ENCODE data around the gene NAPG.
"Not testable (repeated sequence)": the region's sequence is repeated elsewhere in the genome, so short reads cannot be mapped to it uniquely, and the experiment has no call there.

Gene NAPG

GRCh38 chr18:10590412-10590811 lies 64.6 kb downstream of the NAPG start:
- no peak overlapping the region for H3K4me2 ChIP-seq (ENCODE audit: low read depth, low read length, poor library complexity, severe bottlenecking)
- no peaks in the 10 kb centered on the region for H3F3A ChIP-seq (ENCODE audit: low read depth)
- no peak overlapping the region for H3K9ac ChIP-seq (ENCODE audit: low read depth, low read length, poor library complexity, severe bottlenecking)
- H3K4me3 ChIP-seq (ENCODE audit: low read length, poor library complexity, severe bottlenecking) = no peak overlapping the region
- no peaks in the 10 kb centered on the region for H3K4me1 ChIP-seq (ENCODE audit: insufficient read depth, low read length, poor library complexity, severe bottlenecking)
- H2AFZ ChIP-seq (ENCODE audit: low read length) = no peak overlapping the region
- H3K79me2 ChIP-seq (ENCODE audit: insufficient read depth, low read length) = no peaks in the 10 kb centered on the region
- no peaks in the 10 kb centered on the region for H3K27me3 ChIP-seq (ENCODE audit: insufficient read depth, low read length, poor library complexity, severe bottlenecking)
- H3K9me2 ChIP-seq (replicated peaks; ENCODE audit: low read depth, low read length) = no peaks in the 10 kb centered on the region
- TF ChIP-seq CTCF (conservative IDR thresholded peaks at IDR 0.05; ENCODE audit: low read length) (no peak), EZH2phosphoT487 (IDR thresholded peaks at IDR 0.05; ENCODE audit: borderline replicate concordance) (no peak)
- no peaks in the 10 kb centered on the region for H3K36me3 ChIP-seq (ENCODE audit: insufficient read depth, low read length)
- no peaks in the 10 kb centered on the region for H3K9me3 ChIP-seq (ENCODE audit: insufficient read depth, low read depth, low read length)
- no peaks in the 10 kb centered on the region for H4K20me1 ChIP-seq (ENCODE audit: insufficient read depth, low read length, poor library complexity, severe bottlenecking)

GRCh38 chr18:10591896-10592295 lies 66.1 kb downstream of the NAPG start:
- Histone ChIP-seq H3K79me2 (ENCODE audit: insufficient read depth, low read length) (no peaks in the 10 kb centered on the region), H3K27me3 (ENCODE audit: insufficient read depth, low read length, poor library complexity, severe bottlenecking) (no peaks in the 10 kb centered on the region), H3K9me3 (ENCODE audit: insufficient read depth, low read depth, low read length) (no peaks in the 10 kb centered on the region), H3K9ac (ENCODE audit: low read depth, low read length, poor library complexity, severe bottlenecking) (no peak overlapping the region), H3K9me2 (replicated peaks; ENCODE audit: low read depth, low read length) (no peaks in the 10 kb centered on the region), H4K20me1 (ENCODE audit: insufficient read depth, low read length, poor library complexity, severe bottlenecking) (no peaks in the 10 kb centered on the region), H2AFZ (ENCODE audit: low read length) (no peak overlapping the region), H3K4me2 (ENCODE audit: low read depth, low read length, poor library complexity, severe bottlenecking) (no peak overlapping the region), H3K4me1 (ENCODE audit: insufficient read depth, low read length, poor library complexity, severe bottlenecking) (no peaks in the 10 kb centered on the region), H3F3A (ENCODE audit: low read depth) (no peaks in the 10 kb centered on the region), H3K36me3 (ENCODE audit: insufficient read depth, low read length) (no peaks in the 10 kb centered on the region), H3K4me3 (ENCODE audit: low read length, poor library complexity, severe bottlenecking) (no peak overlapping the region)
- TF ChIP-seq EZH2phosphoT487 (IDR thresholded peaks at IDR 0.05; ENCODE audit: borderline replicate concordance) (no peak), CTCF (conservative IDR thresholded peaks at IDR 0.05; ENCODE audit: low read length) (no peak)

- H3K9ac ChIP-seq (ENCODE audit: low read depth, low read length, poor library complexity, severe bottlenecking); H3F3A ChIP-seq (ENCODE audit: low read depth); H3K9me2 ChIP-seq (replicated peaks; ENCODE audit: low read depth, low read length); H3K9me3 ChIP-seq (ENCODE audit: insufficient read depth, low read depth, low read length); H3K4me1 ChIP-seq (ENCODE audit: insufficient read depth, low read length, poor library complexity, severe bottlenecking); H4K20me1 ChIP-seq (ENCODE audit: insufficient read depth, low read length, poor library complexity, severe bottlenecking); H3K79me2 ChIP-seq (ENCODE audit: insufficient read depth, low read length); H3K27me3 ChIP-seq (ENCODE audit: insufficient read depth, low read length, poor library complexity, severe bottlenecking); H3K4me2 ChIP-seq (ENCODE audit: low read depth, low read length, poor library complexity, severe bottlenecking); H3K4me3 ChIP-seq (ENCODE audit: low read length, poor library complexity, severe bottlenecking); H2AFZ ChIP-seq (ENCODE audit: low read length); H3K36me3 ChIP-seq (ENCODE audit: insufficient read depth, low read length): not testable (repeated sequence)
Observed at GRCh38 chr18:10593366-10594022, 67.7 kb downstream of the NAPG start.

- H3F3A ChIP-seq (ENCODE audit: low read depth); H3K36me3 ChIP-seq (ENCODE audit: insufficient read depth, low read length); H3K79me2 ChIP-seq (ENCODE audit: insufficient read depth, low read length); H2AFZ ChIP-seq (ENCODE audit: low read length); H3K4me2 ChIP-seq (ENCODE audit: low read depth, low read length, poor library complexity, severe bottlenecking); H3K27me3 ChIP-seq (ENCODE audit: insufficient read depth, low read length, poor library complexity, severe bottlenecking); H3K9ac ChIP-seq (ENCODE audit: low read depth, low read length, poor library complexity, severe bottlenecking); H3K9me3 ChIP-seq (ENCODE audit: insufficient read depth, low read depth, low read length); H3K9me2 ChIP-seq (replicated peaks; ENCODE audit: low read depth, low read length); H3K4me3 ChIP-seq (ENCODE audit: low read length, poor library complexity, severe bottlenecking); H4K20me1 ChIP-seq (ENCODE audit: insufficient read depth, low read length, poor library complexity, severe bottlenecking); H3K4me1 ChIP-seq (ENCODE audit: insufficient read depth, low read length, poor library complexity, severe bottlenecking): not testable (repeated sequence)
Observed at GRCh38 chr18:10595917-10596316, 70.1 kb downstream of the NAPG start.

GRCh38 chr18:10597695-10598094 lies 71.9 kb downstream of the NAPG start:
- not testable (repeated sequence) for H3K4me3 ChIP-seq (ENCODE audit: low read length, poor library complexity, severe bottlenecking); H3K4me2 ChIP-seq (ENCODE audit: low read depth, low read length, poor library complexity, severe bottlenecking); H2AFZ ChIP-seq (ENCODE audit: low read length); H3K9ac ChIP-seq (ENCODE audit: low read depth, low read length, poor library complexity, severe bottlenecking); H3F3A ChIP-seq (ENCODE audit: low read depth); H3K36me3 ChIP-seq (ENCODE audit: insufficient read depth, low read length); H3K79me2 ChIP-seq (ENCODE audit: insufficient read depth, low read length); H4K20me1 ChIP-seq (ENCODE audit: insufficient read depth, low read length, poor library complexity, severe bottlenecking); H3K9me2 ChIP-seq (replicated peaks; ENCODE audit: low read depth, low read length); H3K27me3 ChIP-seq (ENCODE audit: insufficient read depth, low read length, poor library complexity, severe bottlenecking); H3K9me3 ChIP-seq (ENCODE audit: insufficient read depth, low read depth, low read length); H3K4me1 ChIP-seq (ENCODE audit: insufficient read depth, low read length, poor library complexity, severe bottlenecking)

- H3F3A ChIP-seq (ENCODE audit: low read depth); H3K79me2 ChIP-seq (ENCODE audit: insufficient read depth, low read length); H3K36me3 ChIP-seq (ENCODE audit: insufficient read depth, low read length); H2AFZ ChIP-seq (ENCODE audit: low read length); H3K9ac ChIP-seq (ENCODE audit: low read depth, low read length, poor library complexity, severe bottlenecking); H3K4me1 ChIP-seq (ENCODE audit: insufficient read depth, low read length, poor library complexity, severe bottlenecking); H3K4me2 ChIP-seq (ENCODE audit: low read depth, low read length, poor library complexity, severe bottlenecking); H3K27me3 ChIP-seq (ENCODE audit: insufficient read depth, low read length, poor library complexity, severe bottlenecking); H3K9me2 ChIP-seq (replicated peaks; ENCODE audit: low read depth, low read length); H3K9me3 ChIP-seq (ENCODE audit: insufficient read depth, low read depth, low read length); H3K4me3 ChIP-seq (ENCODE audit: low read length, poor library complexity, severe bottlenecking); H4K20me1 ChIP-seq (ENCODE audit: insufficient read depth, low read length, poor library complexity, severe bottlenecking): not testable (repeated sequence)
Observed at GRCh38 chr18:10600701-10601100, 74.9 kb downstream of the NAPG start.
